MCF 10A (cell line): ENCODE data around the gene VAV1. TPM values are rescaled to one million over a fixed set of nuclear protein-coding genes. Genes with fewer than 3 reads are reported as not detected.
"Not testable (repeated sequence)": the region's sequence is repeated elsewhere in the genome, so short reads cannot be mapped to it uniquely, and the experiment has no call there.

Source experiments
- BruUV-seq: library from RNA; stranded (reverse); fragments of 400-500 nt; replicated peaks from 2 replicates; lab custom pipeline; 2021; lab: Mats Ljungman, UMichigan
- CTCF ChIA-PET: fragments of 300-600 bp; sonication (Branson Sonifier 250); formaldehyde crosslinking; extraction: SDS; loops from one replicate; lab custom pipeline; 2021; ENCODE audit warnings: antibody characterized with exemption, inconsistent platforms; lab: Yijun Ruan, JAX
- POLR2A ChIA-PET: fragments of 300-600, 350-650 bp; sonication (Branson Sonifier 250); formaldehyde crosslinking; extraction: SDS; loops from one replicate; lab custom pipeline; 2020; ENCODE audit warnings: antibody characterized with exemption, inconsistent platforms; lab: Yijun Ruan, JAX
- DNase-seq: peaks from one replicate; pipeline ENCODE4 v3.0.0-alpha.2; 2018; ENCODE audit not compliant: unreplicated experiment
- H3K27ac Mint-ChIP-seq: one replicate; pipeline ENCODE4 v1.8.0; 2022; ENCODE audit warnings: mild to moderate bottlenecking, low read depth, mixed read lengths; ENCODE audit not compliant: unreplicated experiment
- H3K27me3 Mint-ChIP-seq: one replicate; pipeline ENCODE4 v1.8.0; 2022; ENCODE audit warnings: mixed read lengths; ENCODE audit not compliant: insufficient read depth, unreplicated experiment
- H3K36me3 Mint-ChIP-seq: one replicate; pipeline ENCODE4 v1.8.0; 2022; ENCODE audit warnings: mild to moderate bottlenecking, moderate library complexity, mixed read lengths; ENCODE audit not compliant: insufficient read depth, unreplicated experiment
- H3K4me1 Mint-ChIP-seq: one replicate; pipeline ENCODE4 v1.8.0; 2022; ENCODE audit warnings: mixed read lengths; ENCODE audit not compliant: insufficient read depth, unreplicated experiment
- H3K4me3 Mint-ChIP-seq: one replicate; pipeline ENCODE4 v1.8.0; 2022; ENCODE audit warnings: mild to moderate bottlenecking, moderate library complexity, mixed read lengths; ENCODE audit not compliant: unreplicated experiment
- H3K9me3 Mint-ChIP-seq: one replicate; pipeline ENCODE4 v1.8.0; 2022; ENCODE audit warnings: mixed read lengths; ENCODE audit not compliant: unreplicated experiment
- CTCF ChIP-seq: fragments of 200-600 bp; IDR thresholded peaks from one replicate; pipeline ENCODE4 v1.8.0; 2022; ENCODE audit warnings: antibody characterized with exemption, mild to moderate bottlenecking; ENCODE audit not compliant: unreplicated experiment
- intact Hi-C: fragments of 100-400 bp; cut with micrococcal nuclease; formaldehyde crosslinking; loops from 2 replicates; pipeline ENCODE4 v1.14.1; 2022
- total RNA-seq: library from RNA; stranded (reverse); gene quantifications from 2 replicates; pipeline ENCODE4 v1.2.3, GENCODE V29; 2022

Gene VAV1
- total RNA-seq, 1 experiment from 2014 or later, result not detected

DNA sequence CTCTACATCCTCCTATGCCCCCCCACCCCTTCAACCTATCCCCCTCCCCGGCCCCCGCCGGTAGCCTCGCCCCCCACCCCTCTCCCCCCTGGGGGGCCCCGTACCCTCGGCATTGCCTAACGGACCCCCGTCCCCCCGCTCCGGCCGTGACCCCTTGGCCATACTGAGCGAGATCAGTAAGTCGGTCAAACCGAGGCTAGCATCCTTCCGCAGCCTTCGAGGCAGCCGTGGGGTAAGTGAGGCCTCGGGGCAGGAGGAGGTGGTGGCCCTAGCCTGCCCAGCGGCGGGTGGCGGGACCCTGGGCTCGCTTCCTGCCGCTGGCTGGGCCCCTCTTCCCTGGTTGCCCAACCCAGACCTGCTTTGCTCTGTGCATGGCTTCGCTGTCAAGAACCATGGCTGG lies 26.5 kb upstream of the VAV1 start:
- intact Hi-C loops, result no loop called here
- ChIA-PET POLR2A (interaction anchor here (0.7 to 4.0 kb wide), 8 partner anchors 10 to 215 kb away, joined by 3 to 40 read pairs (median 6); partner anchors contain the start of genes C3, SH2D3A and TNFSF9), CTCF (no interaction called here)
- TF ChIP-seq CTCF, result no peak
- peaks cover 95% of the 10 kb centered on the region for H3K36me3 Mint-ChIP-seq
- no peak for DNase-seq
- no TSS peak for BruUV-seq
- no peaks in the 10 kb centered on the region for H3K27me3 Mint-ChIP-seq
- H3K4me1 Mint-ChIP-seq, result peaks cover 25% of the 10 kb centered on the region
- no peak overlapping the region for H3K27ac Mint-ChIP-seq
- H3K9me3 Mint-ChIP-seq, result no peaks in the 10 kb centered on the region
- peak overlapping the region; percentile 60 for H3K4me3 Mint-ChIP-seq

DNA sequence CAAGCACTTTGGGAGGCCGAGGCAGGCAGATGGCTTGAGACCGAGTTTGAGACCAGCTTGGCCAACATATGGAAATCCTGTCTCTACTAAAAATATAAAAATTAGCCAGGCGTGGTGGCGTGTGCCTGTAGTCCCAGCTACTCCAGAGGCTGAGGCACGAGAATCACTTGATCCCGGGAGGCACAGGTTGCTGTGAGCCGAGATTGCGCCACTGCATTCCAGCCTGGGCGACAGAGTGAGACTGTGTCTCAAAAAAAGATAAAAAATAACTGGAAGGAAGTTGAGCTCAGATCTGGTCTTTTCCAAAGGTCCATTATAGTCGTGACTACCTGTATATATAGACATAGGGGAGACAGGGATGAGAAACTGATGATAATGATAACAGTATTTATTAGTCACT lies 24.0 kb upstream of the VAV1 start:
- H3K4me3 Mint-ChIP-seq, intact Hi-C loops, DNase-seq, H3K27me3 Mint-ChIP-seq, BruUV-seq, H3K9me3 Mint-ChIP-seq, H3K27ac Mint-ChIP-seq: not testable (repeated sequence)
- ChIA-PET POLR2A (interaction anchor here (0.8 to 0.9 kb wide), 4 partner anchors 8 to 115 kb away, joined by 3 to 7 read pairs (median 6); partner anchors contain the start of gene TRIP10), CTCF (interaction anchor here (0.6 to 0.9 kb wide), 2 partner anchors 115 to 932 kb away, joined by 3 read pairs; partner anchors contain the start of gene TRAPPC5)
- Mint-ChIP-seq H3K36me3 (peaks cover 98% of the 10 kb centered on the region), H3K4me1 (peaks cover 19% of the 10 kb centered on the region)

DNA sequence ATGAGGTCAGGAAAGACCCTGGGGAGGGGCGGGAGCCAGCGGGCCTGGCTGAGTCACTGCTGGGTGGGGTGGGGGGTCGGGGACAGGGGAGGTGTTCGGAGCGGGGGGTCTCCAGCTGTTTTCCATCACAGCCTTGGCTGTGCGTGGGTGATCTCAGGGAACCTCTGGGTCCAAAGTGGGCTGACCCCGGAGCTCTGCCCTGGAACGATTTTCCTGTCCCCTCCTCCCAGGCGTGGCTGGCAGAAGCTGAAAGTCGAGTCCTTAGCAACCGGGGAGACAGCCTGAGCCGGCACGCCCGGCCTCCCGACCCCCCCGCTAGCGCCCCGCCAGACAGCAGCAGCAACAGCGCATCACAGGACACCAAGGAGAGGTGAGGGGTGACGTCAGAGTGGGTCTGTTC lies 22.4 kb upstream of the VAV1 start:
- ChIA-PET POLR2A (interaction anchor here (1.4 kb wide), 1 partner anchor 16 kb away, joined by 3 read pairs; no protein-coding TSS in a partner anchor), CTCF (no interaction called here)
- no peak overlapping the region for H3K4me3 Mint-ChIP-seq
- H3K27me3 Mint-ChIP-seq, result no peaks in the 10 kb centered on the region
- peaks cover 7% of the 10 kb centered on the region for H3K4me1 Mint-ChIP-seq
- intact Hi-C loops, result no loop called here
- H3K27ac Mint-ChIP-seq, result peak overlapping the region; percentile 71
- H3K36me3 Mint-ChIP-seq, result peaks cover 98% of the 10 kb centered on the region
- no peaks in the 10 kb centered on the region for H3K9me3 Mint-ChIP-seq
- no peak for TF ChIP-seq CTCF
- no TSS peak for BruUV-seq
- no peak for DNase-seq

DNA sequence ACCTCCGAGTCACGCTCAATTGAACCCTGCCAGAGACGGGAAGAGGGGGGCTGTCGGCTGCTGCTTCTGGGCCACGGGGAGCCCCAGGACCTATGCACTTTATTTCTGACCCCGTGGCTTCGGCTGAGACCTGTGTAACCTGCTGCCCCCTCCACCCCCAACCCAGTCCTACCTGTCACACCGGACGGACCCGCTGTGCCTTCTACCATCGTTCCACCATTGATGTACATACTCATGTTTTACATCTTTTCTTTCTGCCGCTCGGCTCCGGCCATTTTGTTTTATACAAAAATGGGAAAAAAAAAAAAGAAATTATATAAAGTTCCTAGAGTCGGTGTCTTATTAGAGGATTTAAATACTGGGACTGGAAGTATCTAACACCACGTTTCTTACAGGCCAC lies 21.3 kb upstream of the VAV1 start:
- Mint-ChIP-seq H3K36me3 (peaks cover 92% of the 10 kb centered on the region), H3K4me3 (no peak overlapping the region), H3K27ac (no peak overlapping the region), H3K27me3 (no peaks in the 10 kb centered on the region), H3K9me3 (no peaks in the 10 kb centered on the region), H3K4me1 (no peaks in the 10 kb centered on the region)
- ChIA-PET POLR2A (no interaction called here), CTCF (no interaction called here)
- TSS peak; percentile 76 for BruUV-seq
- no peak for DNase-seq
- no peak for TF ChIP-seq CTCF
- intact Hi-C loops, result no loop called here
